GM19463 (cell line): ENCODE measurements around the gene PLCG1.

Experiments used
- ATAC-seq: cut with Tn5 transposase; IDR thresholded peaks from one replicate; pipeline ENCODE4 v1.9.1; 2021; ENCODE audit warnings: mild to moderate bottlenecking, moderate library complexity; ENCODE audit not compliant: unreplicated experiment

PLCG1 gene

DNA sequence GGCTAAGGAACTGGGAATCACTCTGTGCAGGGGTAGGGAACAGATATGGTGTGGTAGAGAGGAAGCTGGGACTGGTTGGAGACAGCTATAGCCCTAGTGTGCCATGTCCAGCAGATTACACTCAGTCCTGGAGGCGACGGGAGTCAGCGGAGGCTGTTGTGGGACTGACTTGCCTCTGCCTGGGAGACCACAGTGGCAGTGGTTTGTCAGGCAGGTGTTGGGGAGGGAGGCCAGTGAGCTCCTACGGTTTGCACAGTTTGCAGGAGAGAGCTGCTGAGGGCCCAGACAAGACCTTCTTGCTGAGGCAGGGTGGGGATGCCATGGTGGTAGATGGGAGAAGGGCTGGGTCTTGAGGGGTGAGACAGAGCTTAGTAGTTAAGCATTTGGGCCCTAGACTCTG is 4.9 kb downstream of the PLCG1 start:
- ATAC-seq, result no peak

DNA sequence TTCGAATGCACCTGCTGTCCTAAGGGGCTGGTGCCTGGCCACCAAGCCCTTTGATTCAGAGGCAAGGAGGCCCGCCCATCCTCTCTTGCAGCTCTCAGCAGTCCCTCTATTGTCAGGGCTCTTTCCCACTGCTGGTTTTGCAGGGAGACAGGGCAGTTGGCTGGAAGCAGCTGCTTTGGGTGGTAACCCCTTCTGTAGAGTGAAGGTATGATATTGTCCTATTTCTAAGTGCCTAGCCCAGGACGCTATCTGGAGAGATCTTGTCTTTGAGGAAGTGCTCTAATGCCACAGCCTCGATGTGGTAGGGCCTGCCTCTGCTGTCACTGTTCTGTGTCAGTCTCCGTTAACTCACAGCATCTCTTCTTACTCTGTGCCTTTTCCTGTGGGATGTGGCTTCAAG is 5.6 kb downstream of the PLCG1 start:
- ATAC-seq, result no peak

- ATAC-seq, result no peak
These were observed 6.0 kb downstream of the PLCG1 start for GRCh38 chr20:41143354-41143753.

- no peak for ATAC-seq
These were observed 8.0 kb downstream of the PLCG1 start for GRCh38 chr20:41145317-41145716.

- no peak for ATAC-seq
These were observed 8.7 kb downstream of the PLCG1 start for GRCh38 chr20:41145821-41146620.

GRCh38 chr20:41147767-41148191 is 10.4 kb downstream of the PLCG1 start:
- no peak for ATAC-seq

DNA sequence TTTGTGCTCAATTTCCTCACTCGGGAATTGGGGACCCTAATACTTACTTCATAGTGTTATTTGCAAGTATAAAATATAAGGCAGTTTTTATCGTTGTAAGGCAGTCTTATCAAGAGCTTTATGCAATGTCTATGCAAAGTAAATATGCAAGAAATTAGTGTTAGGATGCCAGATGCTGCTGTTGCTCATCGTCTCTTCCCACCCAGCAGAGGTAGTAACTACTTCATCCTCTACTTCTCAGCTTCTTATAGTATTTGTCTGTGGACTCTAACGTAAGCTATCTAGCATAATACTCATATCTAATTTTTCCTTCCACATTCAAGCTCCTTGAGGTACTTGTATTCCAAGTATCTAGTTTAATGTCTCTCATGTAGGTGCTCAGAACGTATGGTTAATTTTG is 11.6 kb downstream of the PLCG1 start:
- ATAC-seq, result no peak

DNA sequence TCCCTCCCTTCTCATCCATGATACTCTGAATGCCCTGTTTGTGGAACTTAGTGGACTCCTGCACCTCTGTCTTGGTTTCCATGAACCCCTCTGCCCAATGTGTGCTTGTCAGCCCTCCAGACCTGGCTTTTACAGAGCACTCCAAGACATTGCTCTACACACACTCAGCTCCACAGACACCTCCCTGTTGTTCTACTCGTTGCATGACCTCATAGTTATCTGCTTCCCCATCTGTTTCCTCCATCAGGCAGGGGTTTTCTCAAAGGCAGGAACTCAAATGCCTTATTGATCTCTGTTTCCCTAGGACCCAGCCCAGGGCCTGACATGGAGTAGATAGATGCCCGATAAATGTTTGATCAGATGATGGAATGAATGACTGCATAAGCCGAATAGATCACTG is 13.3 kb downstream of the PLCG1 start:
- ATAC-seq, result no peak

DNA sequence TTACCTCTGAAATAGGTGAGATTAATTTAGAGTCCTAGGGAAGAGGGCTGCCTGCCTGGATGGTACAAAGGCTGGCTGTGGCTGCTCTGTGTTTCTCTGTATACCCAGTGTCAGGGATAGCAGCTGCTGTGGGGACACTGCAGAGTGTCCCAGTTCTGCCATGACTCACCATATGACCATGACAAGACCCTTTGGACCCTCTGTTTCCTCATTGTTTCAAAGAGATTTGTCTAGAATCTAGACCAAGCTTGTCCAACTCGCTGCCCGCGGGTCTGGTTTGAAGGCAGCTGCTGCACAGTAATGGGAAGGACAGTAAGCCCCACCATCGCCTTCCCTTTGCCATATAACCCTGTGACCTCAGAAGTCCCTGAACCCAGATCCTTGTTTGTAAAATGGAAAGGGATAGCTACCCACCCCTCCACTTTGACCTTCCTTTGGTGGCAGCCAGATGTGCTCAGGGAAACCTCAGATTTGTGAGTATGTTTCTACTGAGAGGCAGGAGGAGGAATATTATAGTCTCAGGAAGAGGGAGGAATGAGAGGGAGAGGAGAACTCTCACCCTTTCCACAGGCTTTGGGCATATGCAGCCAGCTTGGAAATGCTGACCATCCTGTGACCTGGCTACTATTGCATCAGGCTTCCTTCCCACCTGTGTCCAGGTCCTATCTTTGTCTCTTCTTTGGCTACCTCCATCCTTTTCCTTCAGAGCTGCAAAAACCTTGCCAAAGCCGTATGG is 14.0 kb downstream of the PLCG1 start:
- ATAC-seq, result no peak

DNA sequence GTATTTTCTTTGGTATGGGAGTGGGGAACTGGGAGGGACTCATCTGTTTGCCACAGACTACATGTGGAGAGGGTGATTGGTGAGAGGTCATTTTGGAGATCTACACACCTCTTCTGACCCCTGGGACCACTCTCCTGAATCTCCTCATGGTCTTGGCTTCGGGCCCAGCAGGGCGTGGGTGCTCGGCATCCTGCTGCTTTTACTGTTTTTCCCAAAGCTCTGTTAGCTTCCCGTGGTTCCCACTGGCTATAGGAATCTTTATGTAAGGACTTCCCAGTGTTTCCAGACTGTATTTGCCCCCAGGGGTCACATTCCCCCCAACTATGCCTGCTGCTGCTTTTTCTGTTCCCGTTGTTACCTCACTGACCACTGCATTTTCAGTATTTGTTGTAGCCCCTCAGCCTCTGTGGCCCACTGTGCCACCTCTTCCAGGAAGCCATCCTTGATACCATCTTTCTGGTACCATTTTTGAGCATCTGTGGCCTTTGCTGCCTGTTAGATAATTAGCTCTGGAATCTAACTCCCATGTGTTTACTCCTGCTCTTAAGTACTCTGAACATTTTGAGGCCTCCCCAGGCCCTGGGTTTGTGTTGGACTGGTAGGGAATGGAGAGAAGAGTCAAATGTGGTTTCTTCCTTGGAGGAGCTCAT is 14.9 kb downstream of the PLCG1 start:
- no peak for ATAC-seq

DNA sequence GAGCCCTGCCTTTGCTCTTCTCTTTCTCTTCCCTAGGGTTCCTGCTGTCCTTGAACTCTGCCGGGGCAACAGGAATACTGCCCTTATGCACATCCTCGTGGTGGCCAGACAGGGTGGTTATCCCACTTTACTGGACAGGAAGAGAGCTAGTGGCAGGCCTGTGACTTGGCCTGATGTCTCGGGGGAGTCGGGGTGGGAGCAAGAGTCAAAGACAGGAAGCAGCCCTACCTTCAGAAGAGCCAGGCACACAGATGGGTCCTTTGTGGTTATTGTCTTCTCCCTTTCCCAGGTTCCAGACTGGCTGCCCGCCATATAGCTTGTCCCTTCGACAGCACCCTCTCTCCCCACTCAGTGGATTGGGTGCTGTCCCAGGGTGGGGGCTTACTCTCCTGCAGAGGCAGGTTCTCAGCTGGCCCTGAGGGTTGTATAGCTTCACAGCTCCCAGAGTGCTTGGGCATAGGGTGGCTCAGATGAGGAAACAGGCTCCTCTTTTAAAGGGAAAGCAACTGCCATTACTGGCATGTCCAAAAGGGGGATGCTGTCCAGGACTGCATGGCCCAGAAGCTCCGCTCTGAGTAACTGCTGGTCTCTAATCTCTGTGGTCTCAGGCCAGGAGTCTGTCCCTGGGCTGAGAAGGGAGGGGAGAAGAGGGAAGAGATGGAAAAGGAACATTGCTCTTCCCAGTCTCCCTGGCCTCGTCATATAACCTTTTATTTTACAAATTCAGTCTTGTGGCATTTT is 17.3 kb downstream of the PLCG1 start:
- ATAC-seq, result no peak

DNA sequence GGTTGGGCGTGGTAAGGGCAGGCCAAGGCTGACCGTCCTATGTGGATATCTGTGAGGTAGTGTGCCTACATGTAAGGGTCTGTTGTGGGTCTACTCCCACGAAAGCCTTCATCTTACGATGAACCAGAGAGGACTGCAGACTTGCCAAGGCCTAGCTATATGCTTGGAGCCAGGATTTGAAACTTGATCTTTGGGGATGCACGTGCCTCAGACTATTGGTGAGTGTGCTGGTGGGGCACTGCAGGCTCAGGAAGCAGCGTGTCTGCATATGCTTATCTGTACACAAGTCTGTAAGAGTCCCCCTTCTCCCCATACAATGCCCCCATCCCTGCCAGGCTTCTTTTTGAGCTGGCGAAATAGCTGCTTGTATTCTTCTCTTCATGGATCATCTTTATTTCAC is 17.9 kb downstream of the PLCG1 start:
- ATAC-seq, result no peak

DNA sequence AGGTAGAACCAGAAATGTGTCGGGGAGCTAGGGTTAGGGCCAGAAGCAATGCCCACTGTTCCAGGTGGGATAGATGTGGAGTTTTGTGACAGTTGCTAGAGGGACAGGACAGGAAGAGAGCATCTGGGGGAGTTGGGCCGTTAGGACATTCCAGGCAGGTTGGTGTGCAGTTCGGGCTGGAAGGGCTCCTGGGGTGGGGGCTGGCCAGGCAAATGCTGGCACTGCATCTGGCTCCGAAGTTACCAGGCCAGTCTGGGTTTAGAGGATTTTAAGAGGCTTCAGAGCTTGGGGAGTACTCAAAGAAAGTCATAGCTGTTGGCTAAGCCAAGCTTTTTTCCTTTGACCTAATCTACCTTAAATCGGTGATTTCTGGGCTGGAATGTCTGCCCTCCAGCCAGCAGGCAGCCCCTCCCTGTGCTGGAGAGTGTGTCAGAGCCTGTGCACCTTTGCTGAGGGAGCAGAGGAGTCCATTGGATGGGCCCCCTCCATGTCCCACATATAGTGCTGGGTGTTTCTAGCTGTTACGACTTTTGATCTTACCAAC is 20.8 kb downstream of the PLCG1 start:
- ATAC-seq, result no peak

GRCh38 chr20:41159547-41159946 is 22.2 kb downstream of the PLCG1 start:
- no peak for ATAC-seq

GRCh38 chr20:41160686-41161085 is 23.3 kb downstream of the PLCG1 start:
- ATAC-seq, result no peak

- ATAC-seq, result no peak
These were observed 24.5 kb downstream of the PLCG1 start for GRCh38 chr20:41161886-41162285.

- ATAC-seq, result no peak
These were observed 25.1 kb downstream of the PLCG1 start for GRCh38 chr20:41162396-41162795.

DNA sequence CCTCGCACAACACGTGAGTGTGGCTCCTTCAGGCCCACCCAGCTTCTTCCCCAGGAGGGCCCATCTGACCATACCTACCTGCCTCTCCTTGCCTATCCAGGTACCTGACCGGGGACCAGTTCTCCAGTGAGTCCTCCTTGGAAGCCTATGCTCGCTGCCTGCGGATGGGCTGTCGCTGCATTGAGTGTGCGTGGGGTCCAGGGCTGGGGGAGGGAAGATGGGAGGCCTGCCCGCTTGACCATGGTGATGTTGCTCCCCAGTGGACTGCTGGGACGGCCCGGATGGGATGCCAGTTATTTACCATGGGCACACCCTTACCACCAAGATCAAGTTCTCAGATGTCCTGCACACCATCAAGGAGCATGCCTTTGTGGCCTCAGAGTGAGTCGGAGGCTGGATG is 26.5 kb downstream of the PLCG1 start:
- ATAC-seq, result no peak

- ATAC-seq, result no peak
These were observed 27.9 kb downstream of the PLCG1 start for GRCh38 chr20:41165001-41165882.
